GM12865 (cell line): ENCODE measurements around the gene AGBL2.
"Not testable (repeated sequence)": the region's sequence is repeated elsewhere in the genome, so short reads cannot be mapped to it uniquely, and the experiment has no call there.

Experiments used
- DNase-seq: peaks from one replicate; pipeline ENCODE4 v3.0.0; 2010; ENCODE audit warnings: low read depth
- H3K4me3 ChIP-seq: 2 replicates; pipeline ENCODE4 v1.5.1; 2011; ENCODE audit warnings: mild to moderate bottlenecking, low read depth, low read length, control low read depth
- TF ChIP-seq, protein P1 (sequence below): IDR thresholded peaks from 2 replicates; pipeline ENCODE4 v1.5.1; 2011; ENCODE audit warnings: low read length, control low read depth, low read depth, inconsistent platforms; ENCODE audit not compliant: insufficient read depth; ENCODE audit errors: missing control alignments

AGBL2 gene

GRCh38 chr11:47716692-47717091, 1.5 kb upstream of the AGBL2 start:
- TF ChIP-seq, protein P1, sequence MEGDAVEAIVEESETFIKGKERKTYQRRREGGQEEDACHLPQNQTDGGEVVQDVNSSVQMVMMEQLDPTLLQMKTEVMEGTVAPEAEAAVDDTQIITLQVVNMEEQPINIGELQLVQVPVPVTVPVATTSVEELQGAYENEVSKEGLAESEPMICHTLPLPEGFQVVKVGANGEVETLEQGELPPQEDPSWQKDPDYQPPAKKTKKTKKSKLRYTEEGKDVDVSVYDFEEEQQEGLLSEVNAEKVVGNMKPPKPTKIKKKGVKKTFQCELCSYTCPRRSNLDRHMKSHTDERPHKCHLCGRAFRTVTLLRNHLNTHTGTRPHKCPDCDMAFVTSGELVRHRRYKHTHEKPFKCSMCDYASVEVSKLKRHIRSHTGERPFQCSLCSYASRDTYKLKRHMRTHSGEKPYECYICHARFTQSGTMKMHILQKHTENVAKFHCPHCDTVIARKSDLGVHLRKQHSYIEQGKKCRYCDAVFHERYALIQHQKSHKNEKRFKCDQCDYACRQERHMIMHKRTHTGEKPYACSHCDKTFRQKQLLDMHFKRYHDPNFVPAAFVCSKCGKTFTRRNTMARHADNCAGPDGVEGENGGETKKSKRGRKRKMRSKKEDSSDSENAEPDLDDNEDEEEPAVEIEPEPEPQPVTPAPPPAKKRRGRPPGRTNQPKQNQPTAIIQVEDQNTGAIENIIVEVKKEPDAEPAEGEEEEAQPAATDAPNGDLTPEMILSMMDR: no peak
- DNase-seq: peak; percentile 13
- no peak overlapping the region for H3K4me3 ChIP-seq

- TF ChIP-seq, protein P1: no peak
- DNase-seq: peak; percentile 18
- H3K4me3 ChIP-seq: peak overlapping the region; percentile 71
Observed at GRCh38 chr11:47714554-47715081, 551 bp downstream of the AGBL2 start.

DNA sequence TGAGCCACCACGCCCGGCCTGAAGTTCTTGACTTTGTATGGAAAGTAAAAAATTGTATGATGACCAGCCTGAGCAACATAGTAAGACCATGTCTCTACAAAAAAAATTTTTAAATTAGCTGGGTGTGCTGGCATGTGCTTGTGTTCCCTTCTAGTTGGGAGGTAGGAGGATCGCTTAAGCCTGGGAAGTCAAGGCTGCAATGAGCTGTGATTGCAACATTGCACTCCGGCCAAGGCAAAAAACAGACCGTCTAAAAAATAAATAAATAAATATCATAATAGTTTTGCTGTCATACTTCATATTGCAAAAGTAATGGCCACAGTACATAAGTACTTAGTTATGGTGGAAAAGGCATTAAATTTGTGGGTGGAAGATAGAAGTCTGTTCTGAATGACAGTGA, 3.4 kb downstream of the AGBL2 start:
- no peak for DNase-seq
- TF ChIP-seq, protein P1: no peak
- no peak overlapping the region for H3K4me3 ChIP-seq

DNA sequence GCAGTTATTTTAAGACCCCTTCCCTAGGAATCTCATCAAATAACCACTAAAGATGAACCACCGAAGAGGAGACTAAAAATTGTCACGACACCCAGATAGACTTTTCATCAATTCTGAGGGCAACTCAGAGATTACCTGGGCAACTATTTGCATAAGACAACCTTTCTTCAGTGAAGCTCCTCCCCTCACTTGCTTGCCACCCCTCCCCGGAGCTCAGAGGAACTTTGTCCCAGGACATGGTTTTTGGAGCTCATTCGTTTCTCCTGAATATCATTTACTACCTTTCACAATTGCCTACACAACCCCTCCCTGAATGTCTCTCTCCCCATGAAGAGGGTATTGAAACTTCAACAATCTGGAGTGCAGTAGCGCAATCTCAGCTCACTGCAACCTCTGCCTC, 3.9 kb downstream of the AGBL2 start:
- TF ChIP-seq, protein P1: no peak
- DNase-seq: no peak
- no peak overlapping the region for H3K4me3 ChIP-seq

DNA sequence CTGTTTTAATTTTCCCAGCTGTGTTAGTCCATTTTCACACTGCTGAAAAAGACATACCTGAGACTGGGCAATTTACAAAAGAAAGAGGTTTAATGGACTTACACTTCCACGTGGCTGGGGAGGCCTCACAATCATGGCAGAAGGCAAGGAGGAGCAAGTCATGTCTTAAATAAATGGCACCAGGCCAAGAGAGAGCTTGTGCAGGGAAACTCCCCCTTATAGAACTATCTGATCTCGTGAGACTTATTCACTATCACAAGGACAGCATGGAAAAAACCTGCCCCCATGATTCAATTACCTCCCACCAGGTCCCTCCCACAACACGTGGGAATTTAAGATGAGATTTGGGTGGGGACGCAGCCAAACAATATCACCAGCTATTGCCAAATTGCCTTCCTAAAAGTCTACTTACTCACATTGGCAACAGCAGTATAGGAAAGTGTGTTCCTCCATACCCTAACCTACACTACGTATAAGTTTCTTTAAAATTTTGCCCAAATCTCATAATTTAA, 7.8 kb downstream of the AGBL2 start:
- H3K4me3 ChIP-seq, DNase-seq: not testable (repeated sequence)

DNA sequence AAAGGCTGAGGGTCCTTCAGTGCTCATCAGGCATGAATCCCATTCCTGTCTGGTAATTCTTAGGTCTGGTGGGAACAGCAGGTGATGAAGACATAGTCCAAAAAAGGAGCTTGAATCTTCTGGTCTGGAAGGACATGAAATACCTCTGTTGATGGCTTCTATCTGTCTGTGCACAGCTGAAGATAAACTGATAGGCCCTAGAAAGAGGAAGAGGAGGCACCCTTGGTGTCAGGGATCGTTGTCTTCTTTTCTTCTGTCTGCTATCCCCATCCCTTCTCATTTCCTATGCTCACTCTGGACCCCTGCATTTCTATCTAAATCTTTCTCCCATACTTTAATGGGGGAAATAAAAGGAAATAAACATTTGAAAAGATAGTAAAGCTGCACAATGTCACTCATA, 9.4 kb downstream of the AGBL2 start:
- no peak overlapping the region for H3K4me3 ChIP-seq
- DNase-seq: no peak
- TF ChIP-seq, protein P1: no peak

GRCh38 chr11:47691979-47692378, 23.2 kb downstream of the AGBL2 start:
- TF ChIP-seq, protein P1: no peak
- DNase-seq: no peak
- H3K4me3 ChIP-seq: no peak overlapping the region
